OCI-LY3 (cell line): ENCODE data around the gene OPN5.

ENCODE experiments used
- H2AFZ ChIP-seq: fragments of 200-600, 300-600 bp; shearing (Covaris generic); 2 replicates; pipeline ENCODE4 v1.6.0; 2014; ENCODE audit warnings: antibody characterized with exemption, low read depth, low read length
- H3K27ac ChIP-seq: fragments of 200-600, 300-600 bp; sonication (generic); 2 replicates; pipeline ENCODE4 v1.5.1; 2014; ENCODE audit warnings: mild to moderate bottlenecking, low read length, moderate library complexity, mixed read lengths
- H3K27me3 ChIP-seq: fragments of 200-600, 300-600 bp; sonication (generic); 2 replicates; pipeline ENCODE4 v1.6.1; 2014; ENCODE audit warnings: low read depth, low read length, mixed read lengths
- H3K36me3 ChIP-seq: fragments of 200-600, 300-600 bp; sonication (generic); replicated peaks from 2 replicates; pipeline ENCODE3; 2014; ENCODE audit warnings: low read depth, low read length, mixed read lengths
- H3K4me1 ChIP-seq: fragments of 300-600, 200-600 bp; sonication (generic); 2 replicates; pipeline ENCODE4 v1.6.1; 2014; ENCODE audit warnings: low read length, mixed read lengths
- H3K4me2 ChIP-seq: fragments of 200-600, 300-600 bp; sonication (generic); 2 replicates; pipeline ENCODE4 v1.6.1; 2014; ENCODE audit warnings: low read length, mixed read lengths
- H3K4me3 ChIP-seq: fragments of 300-600, 200-600 bp; sonication (generic); 2 replicates; pipeline ENCODE4 v1.5.1; 2014; ENCODE audit warnings: antibody characterized with exemption, mild to moderate bottlenecking, low read length, moderate library complexity
- H3K79me2 ChIP-seq: fragments of 300-600, 200-600 bp; shearing (Covaris generic); 2 replicates; pipeline ENCODE4 v1.6.1; 2014; ENCODE audit warnings: mild to moderate bottlenecking, low read length, mixed read lengths
- H3K9ac ChIP-seq: fragments of 300-600, 200-600 bp; shearing (Covaris generic); 2 replicates; pipeline ENCODE4 v1.6.0; 2014; ENCODE audit warnings: mild to moderate bottlenecking, low read length, moderate library complexity
- H3K9me3 ChIP-seq: fragments of 200-600, 300-600 bp; shearing (Covaris generic); 2 replicates; pipeline ENCODE4 v1.6.1; 2014; ENCODE audit warnings: low read length, mixed read lengths; ENCODE audit not compliant: insufficient read depth
- H4K20me1 ChIP-seq: fragments of 200-600, 300-600 bp; sonication (generic); 2 replicates; pipeline ENCODE4 v1.6.1; 2016; ENCODE audit warnings: low read length, mixed read lengths; ENCODE audit not compliant: insufficient read depth
- CTCF ChIP-seq: fragments of 200-600, 300-600 bp; sonication (generic); IDR thresholded peaks from 2 replicates; pipeline ENCODE4 v1.5.1; 2014; ENCODE audit warnings: antibody characterized with exemption, low read length, low read depth
- EZH2phosphoT487 ChIP-seq: fragments of 200-600 bp; shearing (Covaris generic); IDR thresholded peaks from 2 replicates; pipeline ENCODE4 v1.6.1; 2018; ENCODE audit warnings: antibody characterized with exemption, mixed run types, low read depth

The OPN5 gene

GRCh38 chr6:47801984-47802383, 20.2 kb downstream of the OPN5 start:
- no peak overlapping the region for H3K4me2 ChIP-seq
- H3K27me3 ChIP-seq, result no peaks in the 10 kb centered on the region
- TF ChIP-seq CTCF, result no peak
- TF ChIP-seq EZH2phosphoT487, result no peak
- no peaks in the 10 kb centered on the region for H3K4me1 ChIP-seq
- H3K36me3 ChIP-seq, result no peaks in the 10 kb centered on the region
- H3K4me3 ChIP-seq, result no peak overlapping the region
- no peak overlapping the region for H3K27ac ChIP-seq
- peak overlapping the region; percentile 56; the same call in 1 of the 2 replicates for H2AFZ ChIP-seq
- no peaks in the 10 kb centered on the region for H3K9me3 ChIP-seq
- no peaks in the 10 kb centered on the region for H3K79me2 ChIP-seq
- no peaks in the 10 kb centered on the region for H4K20me1 ChIP-seq
- H3K9ac ChIP-seq, result no peak overlapping the region

- no peak overlapping the region for H3K9ac ChIP-seq
- no peaks in the 10 kb centered on the region for H3K9me3 ChIP-seq
- no peak overlapping the region for H3K27ac ChIP-seq
- no peaks in the 10 kb centered on the region for H3K79me2 ChIP-seq
- H2AFZ ChIP-seq, result no peak overlapping the region
- H3K4me2 ChIP-seq, result no peak overlapping the region
- H3K4me1 ChIP-seq, result no peaks in the 10 kb centered on the region
- H4K20me1 ChIP-seq, result no peaks in the 10 kb centered on the region
- H3K36me3 ChIP-seq, result no peaks in the 10 kb centered on the region
- H3K27me3 ChIP-seq, result no peaks in the 10 kb centered on the region
- H3K4me3 ChIP-seq, result no peak overlapping the region
- TF ChIP-seq EZH2phosphoT487 (no peak), CTCF (no peak)
These were observed 23.0 kb downstream of the OPN5 start for GRCh38 chr6:47804821-47805220.

- Histone ChIP-seq H3K4me2 (no peak overlapping the region), H3K36me3 (no peaks in the 10 kb centered on the region), H3K9me3 (no peaks in the 10 kb centered on the region), H4K20me1 (no peaks in the 10 kb centered on the region), H3K79me2 (no peaks in the 10 kb centered on the region), H3K27ac (no peak overlapping the region), H2AFZ (no peak overlapping the region), H3K27me3 (no peaks in the 10 kb centered on the region), H3K9ac (no peak overlapping the region), H3K4me3 (no peak overlapping the region), H3K4me1 (no peaks in the 10 kb centered on the region)
- TF ChIP-seq CTCF (no peak), EZH2phosphoT487 (no peak)
These were observed 28.0 kb downstream of the OPN5 start for GRCh38 chr6:47809873-47810272.

GRCh38 chr6:47810885-47811284, 29.1 kb downstream of the OPN5 start:
- Histone ChIP-seq H3K79me2 (no peaks in the 10 kb centered on the region), H3K4me2 (no peak overlapping the region), H3K36me3 (no peaks in the 10 kb centered on the region), H3K4me1 (no peaks in the 10 kb centered on the region), H2AFZ (no peak overlapping the region), H3K27me3 (no peaks in the 10 kb centered on the region), H3K4me3 (no peak overlapping the region), H3K9me3 (no peaks in the 10 kb centered on the region), H3K27ac (no peak overlapping the region), H4K20me1 (no peaks in the 10 kb centered on the region), H3K9ac (no peak overlapping the region)
- peak; percentile 28 for TF ChIP-seq CTCF
- no peak for TF ChIP-seq EZH2phosphoT487
